Suprapubic skin (tissue), 3 donors: ENCODE data around the gene HOXA1.

Experiments
- CTCF ChIP-seq, 2 donors: fragments of 200-600 bp in 1 of 2; fragments of 450-650 bp in 1 of 2; sonication (generic) in 1 of 2; IDR thresholded peaks; one replicate each; pipeline ENCODE4 v1.5.1; 2016 to 2019; ENCODE audit warnings: antibody characterized with exemption in 2 of 2, mild to moderate bottlenecking in 1 of 2, moderate library complexity in 1 of 2
- POLR2AphosphoS5 ChIP-seq, 3 donors: sonication (generic); formaldehyde crosslinking; IDR thresholded peaks; one replicate each; pipeline ENCODE4 v1.6.1; 2017; ENCODE audit warnings: antibody characterized with exemption in 3 of 3

- TF ChIP-seq CTCF (IDR thresholded peaks at IDR 0.05) (no peak), POLR2AphosphoS5 (IDR thresholded peaks at IDR 0.05) (no peak)
Measured at GRCh38 chr7:27132214-27132613, 36.4 kb upstream of the HOXA1 start.
